IgD-negative memory B cell (primary cell): ENCODE measurements around the gene BAIAP2. TPM values are rescaled to one million over a fixed set of nuclear protein-coding genes. Genes with fewer than 3 reads are reported as not detected.

Source experiments
- H3K27ac Mint-ChIP-seq, 3 donors: one replicate each; pipeline ENCODE4 v1.8.0; 2020 to 2022; ENCODE audit warnings: mild to moderate bottlenecking in 3 of 3, mixed read lengths in 3 of 3, moderate library complexity in 1 of 3
- H3K27me3 Mint-ChIP-seq: one replicate; pipeline ENCODE4 v1.8.0; 2021; ENCODE audit warnings: mixed read lengths
- H3K36me3 Mint-ChIP-seq: one replicate; pipeline ENCODE4 v1.8.0; 2020; ENCODE audit warnings: mild to moderate bottlenecking, mixed read lengths
- H3K4me1 Mint-ChIP-seq, 3 donors: one replicate each; pipeline ENCODE4 v1.8.0; 2020 to 2022; ENCODE audit warnings: mixed read lengths in 3 of 3, mild to moderate bottlenecking in 1 of 3
- H3K4me3 Mint-ChIP-seq, 4 donors: one replicate each; pipeline ENCODE4 v1.8.0; 2020 to 2022; ENCODE audit warnings: mild to moderate bottlenecking in 4 of 4, mixed read lengths in 4 of 4, moderate library complexity in 3 of 4
- H3K9me3 Mint-ChIP-seq, 3 donors: one replicate each; pipeline ENCODE4 v1.8.0; 2020 to 2021; ENCODE audit warnings: mixed read lengths in 3 of 3, mild to moderate bottlenecking in 1 of 3
- polyA plus RNA-seq: library from polyadenylated mRNA; unstranded; fragments of 300-500 nt; fragmentation: Illumina TruSeq; gene quantifications from one replicate; pipeline ENCODE4 v1.2.3, GENCODE V29; 2021

BAIAP2 gene
- polyA plus RNA-seq, 1 donor from 2014 or later = 0.48 TPM

- H3K4me1 Mint-ChIP-seq = peaks cover 0 to 3% (median 0%) of the 10 kb centered on the region in 3 donors
- no peaks in the 10 kb centered on the region for H3K36me3 Mint-ChIP-seq
- H3K27me3 Mint-ChIP-seq = no peaks in the 10 kb centered on the region
- no peak overlapping the region for H3K27ac Mint-ChIP-seq
- H3K9me3 Mint-ChIP-seq = no peaks in the 10 kb centered on the region
- no peak overlapping the region for H3K4me3 Mint-ChIP-seq
Observed at GRCh38 chr17:81123052-81124048, 88.4 kb downstream of the BAIAP2 start.

DNA sequence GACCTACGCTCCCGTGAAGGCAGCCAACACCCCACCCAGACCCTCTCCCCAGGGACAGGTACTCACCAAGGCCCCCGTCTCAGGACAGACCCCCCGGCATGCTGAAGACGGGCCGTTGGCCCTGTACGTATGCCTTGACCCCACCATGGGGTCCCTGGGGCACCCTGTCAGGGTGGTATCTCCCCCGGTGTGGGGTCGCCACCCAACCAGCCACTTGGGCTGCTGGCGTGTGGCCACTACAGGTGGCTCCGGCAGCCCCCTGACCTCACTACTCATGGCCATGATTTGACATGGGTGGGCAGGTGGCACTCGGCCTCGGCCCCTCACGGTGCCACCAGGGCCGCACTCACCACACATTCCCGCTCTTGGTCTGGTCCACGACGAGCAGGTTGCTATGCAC lies 89.4 kb downstream of the BAIAP2 start:
- H3K27me3 Mint-ChIP-seq = no peaks in the 10 kb centered on the region
- no peaks in the 10 kb centered on the region for H3K9me3 Mint-ChIP-seq
- no peaks in the 10 kb centered on the region for H3K36me3 Mint-ChIP-seq
- no peak overlapping the region for H3K27ac Mint-ChIP-seq
- peaks cover 0 to 3% (median 0%) of the 10 kb centered on the region in 3 donors for H3K4me1 Mint-ChIP-seq
- no peak overlapping the region for H3K4me3 Mint-ChIP-seq

DNA sequence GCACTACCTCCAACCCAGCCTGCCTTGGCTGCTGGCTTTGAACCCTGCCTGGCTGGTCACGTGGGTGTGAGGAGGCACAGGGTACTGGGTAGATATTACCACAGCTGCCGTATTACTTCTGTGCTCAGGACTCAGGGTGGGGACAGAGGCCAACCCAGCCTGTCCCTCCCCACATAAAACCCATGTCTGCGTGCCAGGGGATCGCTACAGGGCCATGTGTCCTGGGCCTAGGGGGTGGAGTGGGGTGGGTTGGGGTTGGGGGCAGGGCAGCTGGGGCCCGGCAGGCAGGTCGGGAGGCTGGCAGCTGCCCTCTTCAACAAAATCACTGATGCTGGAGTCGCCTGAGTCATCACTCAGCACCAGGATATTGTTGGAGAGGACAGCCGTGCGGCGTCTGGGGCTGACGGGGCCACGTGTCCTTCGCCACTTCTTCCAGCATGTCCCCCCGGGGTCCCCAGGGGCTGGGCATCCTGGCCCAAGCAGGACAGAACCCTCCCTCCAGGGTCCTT lies 90.7 kb downstream of the BAIAP2 start:
- no peaks in the 10 kb centered on the region for H3K36me3 Mint-ChIP-seq
- H3K27ac Mint-ChIP-seq = no peak overlapping the region
- H3K4me3 Mint-ChIP-seq = no peak overlapping the region
- H3K4me1 Mint-ChIP-seq = peaks cover 0 to 1% (median 0%) of the 10 kb centered on the region in 3 donors
- H3K9me3 Mint-ChIP-seq = no peaks in the 10 kb centered on the region
- H3K27me3 Mint-ChIP-seq = no peaks in the 10 kb centered on the region

DNA sequence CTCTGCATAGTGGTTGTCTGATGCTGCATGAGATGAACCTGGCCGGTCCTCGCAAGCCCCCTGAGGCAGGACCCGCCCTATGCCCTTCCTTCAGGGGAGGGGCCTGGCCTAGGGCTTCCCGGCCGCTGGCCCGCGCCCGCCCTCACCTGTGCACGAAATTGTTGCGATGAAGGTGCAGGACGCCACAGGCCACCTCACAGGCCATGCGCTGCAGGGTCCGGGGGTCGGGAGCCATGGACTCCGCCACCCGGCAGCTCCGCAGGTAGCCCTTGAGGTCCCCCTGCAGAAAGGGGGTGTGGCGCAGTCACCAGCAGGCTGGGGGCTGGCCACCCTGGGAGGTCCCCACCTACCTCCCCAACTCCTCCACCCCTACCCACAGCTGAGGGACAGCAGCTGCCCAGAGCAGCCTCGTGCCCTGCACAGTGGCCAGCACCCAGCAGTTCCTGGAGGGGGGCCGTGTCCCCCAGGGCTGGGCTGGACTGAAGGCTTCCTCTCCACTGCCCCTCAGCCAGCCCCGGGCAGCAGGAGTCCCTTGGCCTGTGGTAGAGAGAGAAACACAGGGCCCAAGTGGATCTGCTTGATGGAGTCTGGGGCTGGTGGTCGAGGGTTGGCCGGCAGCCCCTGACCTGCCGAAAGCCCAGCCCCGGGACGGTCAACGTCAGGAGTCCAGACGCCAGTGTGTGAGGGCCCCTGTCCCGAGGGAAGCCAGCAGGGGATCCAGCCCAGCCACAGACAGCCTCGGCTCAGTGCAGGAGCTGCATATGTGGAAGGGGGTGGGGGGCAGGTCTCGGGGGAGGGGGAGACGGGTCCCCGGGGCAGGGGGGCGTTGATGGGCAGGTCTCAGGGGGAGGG lies 91.6 kb downstream of the BAIAP2 start:
- Mint-ChIP-seq H3K27ac (no peak overlapping the region), H3K27me3 (no peaks in the 10 kb centered on the region), H3K9me3 (no peaks in the 10 kb centered on the region), H3K36me3 (no peaks in the 10 kb centered on the region), H3K4me3 (no peak overlapping the region), H3K4me1 (peaks cover 0 to 1% (median 0%) of the 10 kb centered on the region in 3 donors)

- peaks cover 0 to 1% (median 0%) of the 10 kb centered on the region in 3 donors for H3K4me1 Mint-ChIP-seq
- H3K27ac Mint-ChIP-seq = no peak overlapping the region
- no peaks in the 10 kb centered on the region for H3K27me3 Mint-ChIP-seq
- no peak overlapping the region for H3K4me3 Mint-ChIP-seq
- no peaks in the 10 kb centered on the region for H3K36me3 Mint-ChIP-seq
- H3K9me3 Mint-ChIP-seq = no peaks in the 10 kb centered on the region
Observed at GRCh38 chr17:81127133-81127455, 92.1 kb downstream of the BAIAP2 start.

DNA sequence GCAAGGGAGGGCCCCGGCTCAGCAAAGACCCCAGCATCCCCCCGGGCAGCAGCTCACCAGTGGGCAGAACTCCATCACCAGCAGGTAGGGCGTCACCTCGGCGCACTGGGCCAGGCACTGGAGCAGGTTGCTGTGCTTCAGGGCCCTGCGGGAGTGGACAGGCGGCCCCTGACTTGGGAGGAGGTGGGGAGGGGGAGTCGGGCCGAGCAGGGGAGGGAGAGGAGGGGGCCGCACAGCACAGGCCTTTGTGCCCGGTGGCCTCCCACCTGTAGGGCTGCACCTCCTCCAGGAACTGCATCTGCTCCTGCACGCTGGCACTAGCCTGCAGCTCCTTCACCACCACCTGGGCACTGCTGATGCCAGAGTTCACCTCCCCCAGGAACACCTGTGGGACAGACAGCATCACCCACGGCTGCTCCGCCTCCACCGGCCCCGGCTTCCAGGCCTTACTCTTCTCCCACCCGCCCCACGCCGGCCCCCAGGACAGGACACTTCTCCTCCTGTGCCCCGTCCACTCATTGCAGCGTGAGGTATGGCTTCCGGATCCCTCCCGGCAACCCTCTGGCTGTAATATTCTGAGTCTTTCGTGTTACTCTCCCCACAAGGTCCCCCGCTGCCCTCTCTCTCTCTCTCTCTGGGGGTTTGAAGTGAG lies 92.7 kb downstream of the BAIAP2 start:
- Mint-ChIP-seq H3K4me3 (no peak overlapping the region), H3K4me1 (peaks cover 0 to 1% (median 0%) of the 10 kb centered on the region in 3 donors), H3K27me3 (no peaks in the 10 kb centered on the region), H3K36me3 (no peaks in the 10 kb centered on the region), H3K9me3 (no peaks in the 10 kb centered on the region), H3K27ac (no peak overlapping the region)

DNA sequence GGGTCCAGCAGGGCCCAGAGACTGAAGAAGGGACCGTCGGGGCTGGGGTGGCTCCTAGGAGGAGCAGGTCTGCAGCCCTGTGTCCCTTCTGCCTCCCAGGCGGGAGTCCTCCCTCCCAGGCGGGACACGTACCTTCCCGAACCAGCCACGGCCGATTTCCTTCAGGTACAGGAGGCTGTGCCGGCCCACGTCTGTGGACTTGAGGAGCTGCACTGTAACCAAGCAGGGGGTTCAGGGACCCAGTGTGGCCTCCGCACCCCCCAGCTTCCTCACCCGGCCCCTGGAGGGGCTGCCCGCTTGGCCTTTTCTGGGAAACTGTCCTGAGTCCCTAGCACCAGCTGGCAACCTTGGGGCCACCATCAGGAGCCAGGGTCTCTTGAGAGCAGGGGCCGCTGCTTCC lies 93.4 kb downstream of the BAIAP2 start:
- Mint-ChIP-seq H3K36me3 (no peaks in the 10 kb centered on the region), H3K4me3 (no peak overlapping the region), H3K4me1 (peaks cover 0 to 1% (median 0%) of the 10 kb centered on the region in 3 donors), H3K9me3 (no peaks in the 10 kb centered on the region), H3K27ac (no peak overlapping the region), H3K27me3 (no peaks in the 10 kb centered on the region)

GRCh38 chr17:81128774-81129173 lies 93.8 kb downstream of the BAIAP2 start:
- Mint-ChIP-seq H3K36me3 (no peaks in the 10 kb centered on the region), H3K27me3 (no peaks in the 10 kb centered on the region), H3K9me3 (no peaks in the 10 kb centered on the region), H3K4me3 (no peak overlapping the region), H3K27ac (no peak overlapping the region), H3K4me1 (peaks cover 0 to under 1% (median 0%) of the 10 kb centered on the region in 3 donors)

DNA sequence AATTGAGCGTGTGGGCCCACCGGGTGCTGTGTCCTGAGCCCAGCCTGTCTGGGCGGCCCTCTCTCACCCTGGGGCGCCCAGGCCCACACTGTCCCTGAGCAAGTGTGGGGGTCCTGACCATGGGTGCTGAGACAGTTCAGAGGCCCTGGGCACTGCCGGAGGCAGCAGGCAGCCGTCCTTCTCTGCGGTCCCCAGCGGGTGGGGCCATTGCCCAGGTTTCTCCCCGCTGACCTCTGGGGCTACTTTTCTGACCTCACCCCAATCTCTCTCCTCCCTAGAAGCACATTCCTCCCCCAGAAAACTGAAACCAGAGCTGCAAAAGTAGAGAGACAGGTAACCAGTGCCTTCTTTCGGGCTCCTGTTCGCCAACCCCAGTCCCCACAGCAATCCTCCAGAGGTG lies 94.3 kb downstream of the BAIAP2 start:
- H3K4me3 Mint-ChIP-seq = no peak overlapping the region
- H3K4me1 Mint-ChIP-seq = no peaks in the 10 kb centered on the region

GRCh38 chr17:81129711-81130367 lies 94.9 kb downstream of the BAIAP2 start:
- no peaks in the 10 kb centered on the region for H3K9me3 Mint-ChIP-seq
- no peak overlapping the region for H3K4me3 Mint-ChIP-seq
- H3K36me3 Mint-ChIP-seq = no peaks in the 10 kb centered on the region
- no peak overlapping the region for H3K27ac Mint-ChIP-seq
- no peaks in the 10 kb centered on the region for H3K27me3 Mint-ChIP-seq
- no peaks in the 10 kb centered on the region for H3K4me1 Mint-ChIP-seq

More for the DNA sequence above, 94.3 kb downstream of the BAIAP2 start:
- H3K27me3 Mint-ChIP-seq = no peaks in the 10 kb centered on the region
- H3K27ac Mint-ChIP-seq = no peak overlapping the region
- no peaks in the 10 kb centered on the region for H3K36me3 Mint-ChIP-seq
- no peaks in the 10 kb centered on the region for H3K9me3 Mint-ChIP-seq

DNA sequence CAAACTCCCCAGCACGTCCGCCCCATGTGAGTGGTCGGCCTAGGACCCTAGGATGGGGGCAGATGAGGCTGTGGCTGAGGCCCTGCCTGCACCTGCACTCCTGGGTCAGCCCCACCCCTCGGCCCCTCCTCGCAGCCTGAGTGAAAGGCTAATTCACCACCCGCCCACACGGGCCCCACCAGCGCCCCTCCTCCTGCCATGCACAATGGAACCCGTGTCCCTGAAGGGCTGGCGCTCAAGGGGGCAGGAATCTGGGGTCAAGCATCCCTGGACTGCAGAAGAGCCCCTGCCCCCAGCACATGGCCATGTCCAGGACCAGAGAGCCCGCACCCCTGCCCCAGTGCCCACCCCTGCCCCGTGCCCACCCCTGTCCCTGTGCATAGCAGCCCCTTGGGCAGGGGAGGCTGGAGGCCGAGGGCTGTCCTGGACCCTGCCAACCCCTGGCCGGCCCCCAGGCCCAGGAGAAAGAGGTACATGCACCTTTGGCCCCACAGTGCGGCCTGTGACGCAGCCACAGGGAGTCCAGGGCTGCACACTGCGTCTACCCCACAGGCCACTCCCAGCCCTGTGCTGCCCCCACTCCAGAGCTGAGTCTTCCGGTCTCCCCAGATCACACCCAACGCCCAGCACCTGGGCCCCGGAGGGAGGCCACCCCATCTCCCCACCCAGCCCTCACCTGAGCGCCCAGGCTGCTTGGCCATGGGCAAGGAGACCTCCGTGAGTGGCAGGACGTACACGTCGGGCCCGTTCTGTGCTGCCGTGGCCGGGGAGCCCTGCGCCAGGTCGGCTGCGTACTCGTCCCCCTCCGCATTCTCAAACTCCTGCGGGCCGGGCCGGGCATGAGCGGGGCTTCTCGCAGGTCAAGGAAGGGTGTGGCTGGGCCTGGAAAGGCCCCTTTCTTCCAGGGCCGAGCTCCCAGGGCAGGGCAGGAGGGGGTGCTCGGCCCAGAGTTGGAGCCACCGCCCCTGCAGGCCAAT lies 95.7 kb downstream of the BAIAP2 start:
- no peak overlapping the region for H3K27ac Mint-ChIP-seq
- H3K4me1 Mint-ChIP-seq = no peaks in the 10 kb centered on the region
- no peaks in the 10 kb centered on the region for H3K9me3 Mint-ChIP-seq
- H3K27me3 Mint-ChIP-seq = no peaks in the 10 kb centered on the region
- no peaks in the 10 kb centered on the region for H3K36me3 Mint-ChIP-seq
- no peak overlapping the region for H3K4me3 Mint-ChIP-seq

- Mint-ChIP-seq H3K27me3 (no peaks in the 10 kb centered on the region), H3K4me1 (no peaks in the 10 kb centered on the region), H3K36me3 (no peaks in the 10 kb centered on the region), H3K9me3 (no peaks in the 10 kb centered on the region), H3K27ac (no peak overlapping the region), H3K4me3 (no peak overlapping the region)
Observed at GRCh38 chr17:81131486-81132196, 96.7 kb downstream of the BAIAP2 start.

DNA sequence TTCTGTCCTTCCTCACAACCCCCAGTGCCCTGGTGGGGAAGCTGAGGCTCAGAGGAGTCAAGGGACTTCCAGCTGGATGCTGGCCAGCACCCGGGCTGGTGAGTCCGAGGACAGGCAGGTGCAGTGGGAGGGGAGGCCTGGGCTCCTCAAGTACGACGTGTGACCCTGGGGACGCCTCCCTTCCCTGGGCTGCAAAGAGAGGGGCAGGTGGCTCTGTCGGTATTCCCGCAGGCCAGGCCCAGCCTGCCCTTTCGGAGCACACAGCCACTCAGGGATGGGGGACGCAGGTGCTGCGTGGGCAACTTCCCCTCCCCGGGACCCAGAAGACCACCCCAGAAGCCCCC lies 97.2 kb downstream of the BAIAP2 start:
- H3K4me1 Mint-ChIP-seq = no peaks in the 10 kb centered on the region
- H3K9me3 Mint-ChIP-seq = no peaks in the 10 kb centered on the region
- H3K27ac Mint-ChIP-seq = no peak overlapping the region
- no peaks in the 10 kb centered on the region for H3K27me3 Mint-ChIP-seq
- no peak overlapping the region for H3K4me3 Mint-ChIP-seq
- H3K36me3 Mint-ChIP-seq = no peaks in the 10 kb centered on the region
